ENCODE data around the gene CYP3A7.
"Not testable (repeated sequence)": the region's sequence is repeated elsewhere in the genome, so short reads cannot be mapped to it uniquely, and the experiment has no call there.

Gene CYP3A7

DNA sequence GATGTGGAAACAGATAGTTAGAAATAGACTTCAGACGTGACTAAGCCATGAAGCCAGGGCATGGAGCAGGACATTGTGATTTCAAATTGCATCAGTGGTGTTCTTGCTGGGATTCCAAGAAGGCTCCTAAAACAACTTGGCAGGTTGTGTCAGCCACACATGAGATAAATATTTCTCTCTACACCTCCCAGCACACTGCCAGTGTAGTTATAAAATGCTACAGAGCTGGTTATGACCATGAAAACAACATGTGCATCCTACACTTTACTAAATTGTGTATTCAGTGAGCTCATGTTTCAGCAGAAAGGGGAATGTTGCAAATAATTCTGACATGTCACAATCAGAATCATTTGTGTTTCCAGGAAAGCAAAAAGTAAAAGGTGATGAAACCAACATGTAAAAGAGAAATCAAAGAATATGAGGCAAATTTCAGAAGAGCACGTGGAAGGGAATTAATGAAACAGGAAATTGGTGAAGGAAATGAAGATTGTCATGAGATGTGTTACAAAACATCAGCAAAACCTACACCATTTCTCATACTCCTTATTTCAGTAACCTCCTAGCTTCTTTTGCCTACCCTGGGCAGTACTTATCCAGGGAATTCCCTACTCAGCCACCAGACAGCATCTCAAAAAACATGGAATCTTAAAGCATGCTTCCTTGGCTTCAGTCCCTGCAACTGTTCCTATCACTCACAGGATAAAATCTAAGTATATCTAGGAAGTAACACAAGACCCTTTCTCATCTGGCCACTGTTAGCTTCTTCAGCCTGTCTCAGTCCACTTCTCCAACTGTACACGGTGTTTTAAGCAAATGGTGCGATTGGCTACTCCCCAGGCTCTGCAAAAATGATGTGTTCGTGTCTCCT lies 5.8 kb upstream of the CYP3A7 start:
- DNase-seq: no peak

DNA sequence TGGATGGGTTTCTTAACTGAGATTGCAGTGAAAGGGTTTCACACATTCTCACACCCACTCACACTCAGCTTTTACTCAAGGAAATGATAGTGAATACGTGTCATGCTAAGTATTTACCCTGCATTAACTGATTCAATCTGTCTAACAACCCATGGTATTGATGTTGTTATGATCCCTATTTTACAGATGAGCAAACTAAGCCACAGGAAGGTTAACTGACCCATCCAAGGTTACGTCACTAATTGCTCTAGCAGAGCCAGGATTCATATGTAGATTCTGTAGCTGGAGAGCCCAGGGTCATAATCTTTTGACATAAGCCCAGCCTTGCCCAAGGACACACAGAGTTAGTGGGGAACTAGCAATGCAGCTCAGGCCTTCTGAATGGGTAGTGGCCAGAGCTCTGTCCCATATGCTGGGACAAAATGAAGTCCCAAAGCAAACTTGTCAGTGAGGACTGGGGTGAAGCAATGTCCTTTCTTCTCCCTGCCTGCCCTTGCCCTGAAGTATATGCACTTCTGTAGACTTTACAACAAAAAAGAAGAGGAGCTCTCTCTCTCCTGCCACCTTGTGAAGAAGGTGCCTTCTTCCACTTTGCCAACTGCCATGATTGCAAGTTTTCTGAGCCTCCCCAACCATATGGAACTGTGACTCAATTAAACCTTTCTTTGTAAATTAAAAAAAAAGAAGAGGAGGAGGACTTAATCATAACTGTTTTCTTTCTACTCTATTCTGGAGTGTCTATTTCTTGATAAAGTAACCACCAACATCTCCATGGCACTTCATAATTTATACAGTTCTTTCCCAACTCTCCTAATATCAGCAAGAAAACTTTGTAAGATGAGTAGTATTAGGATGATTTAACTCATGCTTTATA lies 4.9 kb upstream of the CYP3A7 start:
- DNase-seq: no peak

GRCh38 chr7:99737726-99738125 lies 2.7 kb upstream of the CYP3A7 start:
- DNase-seq: no peak

GRCh38 chr7:99736667-99737066 lies 1.7 kb upstream of the CYP3A7 start:
- DNase-seq: not testable (repeated sequence)

DNA sequence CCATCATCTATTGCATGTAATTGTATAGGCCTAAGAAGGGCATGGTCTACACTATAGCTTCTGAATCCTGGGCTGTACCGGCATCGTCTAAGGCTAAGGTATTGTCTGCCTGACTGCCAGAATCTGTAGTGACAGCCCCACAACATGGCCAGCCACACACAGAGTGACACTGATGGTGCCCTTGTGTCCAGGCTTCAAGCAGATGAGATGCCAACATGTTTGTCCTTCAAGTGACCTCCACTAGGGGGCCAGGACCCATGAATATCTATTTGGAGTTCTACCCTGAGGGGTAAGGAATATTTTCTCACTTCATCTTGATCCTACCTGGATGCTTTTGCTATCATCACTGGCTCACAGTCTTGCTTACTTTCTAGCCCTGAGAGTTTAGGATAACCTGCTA lies 1.5 kb downstream of the CYP3A7 start:
- DNase-seq: no peak

- no peak for DNase-seq
These were observed 2.0 kb downstream of the CYP3A7 start for GRCh38 chr7:99733003-99733402.

DNA sequence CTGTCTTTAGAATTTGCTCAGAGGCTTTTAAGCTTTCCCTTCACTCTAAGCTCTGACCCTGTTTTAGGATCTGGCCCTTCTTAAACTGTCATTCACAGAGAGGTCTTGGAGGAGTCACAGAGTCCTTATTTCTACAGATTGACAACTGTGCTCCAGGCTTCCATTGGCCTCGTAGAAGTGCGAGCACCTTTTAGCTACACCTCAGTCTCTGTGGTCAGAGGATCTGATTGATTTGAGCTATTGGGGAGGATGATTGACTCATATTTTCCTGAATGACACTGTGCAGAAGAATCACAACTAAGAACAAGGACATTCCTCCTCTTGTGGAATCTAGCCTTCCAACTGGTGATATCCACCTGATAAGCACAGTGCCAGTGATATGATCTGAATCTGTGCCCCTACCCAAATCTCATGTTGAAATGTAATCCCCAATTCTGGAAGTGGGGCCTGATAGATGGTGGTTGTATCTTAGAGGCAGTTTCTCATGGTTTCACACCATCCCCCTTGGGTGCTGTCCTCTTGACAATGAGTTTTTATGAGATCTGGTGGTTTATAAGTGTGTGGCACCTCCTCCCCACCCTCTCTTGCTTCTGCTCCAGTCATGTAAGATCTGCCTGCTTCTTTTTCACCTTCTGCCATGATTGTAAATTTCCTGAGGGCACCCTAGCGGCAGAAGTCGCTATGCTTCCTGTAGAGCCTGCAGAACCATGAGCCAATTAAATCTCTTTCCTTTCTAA lies 3.2 kb downstream of the CYP3A7 start:
- no peak for DNase-seq

GRCh38 chr7:99730992-99731391 lies 4.0 kb downstream of the CYP3A7 start:
- no peak for DNase-seq

DNA sequence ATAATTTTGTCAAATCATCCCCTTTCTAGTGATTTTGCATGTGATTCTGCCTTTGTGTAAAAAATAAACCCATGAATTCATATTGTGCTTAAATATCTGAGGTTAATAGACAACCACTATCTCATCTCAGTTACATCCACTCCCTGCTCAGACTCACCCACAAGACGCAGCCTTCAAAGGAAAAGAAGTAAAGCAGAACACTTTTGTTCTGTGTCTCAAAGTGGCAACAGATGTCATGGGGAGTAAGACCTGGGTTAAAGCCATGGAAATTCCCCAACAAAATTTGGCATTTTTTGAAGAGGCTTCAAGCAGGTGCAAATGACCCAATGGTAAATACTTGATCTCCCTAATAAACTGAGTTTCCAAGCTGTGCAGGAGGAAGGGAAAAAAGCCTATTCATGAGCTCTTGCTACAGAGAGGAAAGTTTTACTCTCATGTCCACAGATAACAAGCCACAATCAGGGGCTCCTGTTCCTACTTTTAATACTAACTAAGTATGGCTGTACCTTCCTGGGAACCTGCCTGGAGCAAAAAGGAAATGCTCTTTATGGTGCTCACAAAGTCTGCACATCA lies 4.7 kb downstream of the CYP3A7 start:
- DNase-seq: no peak

GRCh38 chr7:99729486-99730237 lies 5.3 kb downstream of the CYP3A7 start:
- no peak for DNase-seq

- DNase-seq: no peak
These were observed 6.4 kb downstream of the CYP3A7 start for GRCh38 chr7:99728615-99729014.

GRCh38 chr7:99723201-99723600 lies 11.8 kb downstream of the CYP3A7 start:
- DNase-seq: not testable (repeated sequence)

GRCh38 chr7:99720800-99721595 lies 14.0 kb downstream of the CYP3A7 start:
- no peak for DNase-seq

GRCh38 chr7:99719996-99720769 lies 14.8 kb downstream of the CYP3A7 start:
- DNase-seq: no peak

- DNase-seq: no peak
These were observed 20.9 kb downstream of the CYP3A7 start for GRCh38 chr7:99713995-99714570.

- no peak for DNase-seq
These were observed 25.0 kb downstream of the CYP3A7 start for GRCh38 chr7:99709838-99710578.

GRCh38 chr7:99709260-99709659 lies 25.7 kb downstream of the CYP3A7 start:
- no peak for DNase-seq

- peak; percentile 11 for DNase-seq
These were observed 27.9 kb downstream of the CYP3A7 start for GRCh38 chr7:99707096-99707495.

DNA sequence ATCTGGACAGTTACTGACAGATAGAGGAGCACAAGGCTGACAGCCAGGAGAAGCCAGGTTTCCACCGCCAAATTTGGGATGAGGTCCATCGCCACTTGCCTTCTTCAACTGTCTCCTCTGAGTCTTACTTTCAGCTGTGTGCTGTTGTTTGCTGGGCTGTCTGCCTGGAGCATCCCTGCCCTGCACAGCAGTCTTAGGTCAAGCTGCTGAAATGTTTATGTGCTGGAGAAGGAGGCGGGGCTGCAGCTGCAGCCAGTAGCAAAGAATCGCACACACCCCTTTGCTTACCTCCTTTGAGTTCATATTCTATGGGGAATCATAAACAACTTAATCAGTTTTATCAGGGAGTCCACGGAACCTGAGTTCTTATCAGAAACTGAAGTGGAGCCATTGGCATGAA lies 35.0 kb downstream of the CYP3A7 start:
- no peak for DNase-seq

Data from retina (tissue), 1 donor.